ENCODE data around the gene OSBPL5.

DNA sequence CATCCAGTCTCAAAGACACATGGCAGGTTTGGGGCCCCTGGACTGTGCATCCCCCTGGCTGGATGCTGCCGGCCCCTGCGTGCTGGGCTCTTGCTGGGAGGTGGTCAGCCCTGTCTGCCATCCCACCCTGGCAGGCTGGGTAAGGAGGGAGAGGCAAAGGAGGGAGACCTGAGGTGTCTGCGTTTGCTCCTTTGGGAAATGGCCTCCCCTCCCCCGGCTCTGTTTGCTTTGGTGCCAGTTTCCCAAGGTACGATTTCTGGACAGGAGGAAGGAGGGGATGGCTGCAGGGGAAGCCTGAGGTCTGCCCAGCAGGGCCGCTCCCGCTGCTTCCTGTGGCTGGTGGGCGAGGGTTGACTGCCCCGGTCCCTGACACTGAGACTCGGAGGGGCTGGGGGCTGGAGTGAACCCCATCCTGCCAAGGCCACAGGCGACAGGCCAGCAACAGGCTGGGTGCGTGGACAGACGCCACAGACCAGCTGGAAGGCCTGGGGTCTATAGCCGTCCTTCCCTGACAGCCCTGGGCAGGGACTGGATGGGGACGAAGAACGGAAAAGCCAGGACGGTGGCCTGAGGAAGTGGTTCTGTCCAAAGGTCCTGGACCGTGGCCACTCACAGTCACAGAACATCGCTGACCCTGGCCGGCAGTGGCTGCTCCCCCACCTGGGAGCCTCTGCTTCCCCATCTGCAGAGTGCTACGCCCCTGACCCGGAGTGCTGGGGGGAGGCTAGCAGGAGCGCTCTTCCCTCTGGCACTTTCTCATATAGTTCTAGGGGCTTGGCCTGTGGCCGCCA, 38.0 kb downstream of the OSBPL5 start:
- TF ChIP-seq, protein P1, sequence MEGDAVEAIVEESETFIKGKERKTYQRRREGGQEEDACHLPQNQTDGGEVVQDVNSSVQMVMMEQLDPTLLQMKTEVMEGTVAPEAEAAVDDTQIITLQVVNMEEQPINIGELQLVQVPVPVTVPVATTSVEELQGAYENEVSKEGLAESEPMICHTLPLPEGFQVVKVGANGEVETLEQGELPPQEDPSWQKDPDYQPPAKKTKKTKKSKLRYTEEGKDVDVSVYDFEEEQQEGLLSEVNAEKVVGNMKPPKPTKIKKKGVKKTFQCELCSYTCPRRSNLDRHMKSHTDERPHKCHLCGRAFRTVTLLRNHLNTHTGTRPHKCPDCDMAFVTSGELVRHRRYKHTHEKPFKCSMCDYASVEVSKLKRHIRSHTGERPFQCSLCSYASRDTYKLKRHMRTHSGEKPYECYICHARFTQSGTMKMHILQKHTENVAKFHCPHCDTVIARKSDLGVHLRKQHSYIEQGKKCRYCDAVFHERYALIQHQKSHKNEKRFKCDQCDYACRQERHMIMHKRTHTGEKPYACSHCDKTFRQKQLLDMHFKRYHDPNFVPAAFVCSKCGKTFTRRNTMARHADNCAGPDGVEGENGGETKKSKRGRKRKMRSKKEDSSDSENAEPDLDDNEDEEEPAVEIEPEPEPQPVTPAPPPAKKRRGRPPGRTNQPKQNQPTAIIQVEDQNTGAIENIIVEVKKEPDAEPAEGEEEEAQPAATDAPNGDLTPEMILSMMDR (IDR thresholded peaks at IDR 0.05) = no peak
- TF ChIP-seq EP300 (IDR thresholded peaks at IDR 0.05) (no peak), POLR2A (IDR thresholded peaks at IDR 0.05) (no peak), POLR2AphosphoS5 (IDR thresholded peaks at IDR 0.05) (no peak)
